HepG2 (cell line): ENCODE measurements around the gene NIN. TPM values are rescaled to one million over a fixed set of nuclear protein-coding genes. Genes with fewer than 3 reads are reported as not detected.
A peak's percentile ranks its signal among the peaks of the same experiment; 100 is the strongest.

ENCODE experiments used
- BHLHE40 ChIP-seq: IDR thresholded peaks from 2 replicates; pipeline ENCODE4 v1.6.1; 2011; ENCODE audit warnings: low read length, improper control_type of control experiment
- CREB1 ChIP-seq, 2 experiments: fragments of 450-650 bp in 1 of 2; IDR thresholded peaks; 2 replicates each; pipeline ENCODE4 v1.6.1; 2016 to 2017; ENCODE audit warnings: control low read depth in 1 of 2, mild to moderate bottlenecking in 1 of 2, missing compliant biosample characterization in 1 of 2, missing genetic modification characterization in 1 of 2
- GABPB1 ChIP-seq: IDR thresholded peaks from 2 replicates; pipeline ENCODE4 v1.6.1; 2016; ENCODE audit warnings: mild to moderate bottlenecking, missing genetic modification reagents, moderate library complexity, missing compliant biosample characterization
- GATAD2A ChIP-seq: IDR thresholded peaks from 2 replicates; pipeline ENCODE4 v1.6.1; 2016
- IRF9 ChIP-seq: sonication (generic); formaldehyde crosslinking; IDR thresholded peaks from 2 replicates; pipeline ENCODE4 v1.8.0; 2022; ENCODE audit warnings: missing genetic modification reagents, mild to moderate bottlenecking, borderline replicate concordance
- MIER2 ChIP-seq: IDR thresholded peaks from 2 replicates; pipeline ENCODE4 v1.6.1; 2016; ENCODE audit warnings: missing biosample characterization, missing genetic modification reagents
- MTA3 ChIP-seq: sonication (generic); formaldehyde crosslinking; IDR thresholded peaks from 2 replicates; pipeline ENCODE4 v1.4.0; 2020; ENCODE audit warnings: missing genetic modification reagents
- NCOA1 ChIP-seq: sonication (generic); formaldehyde crosslinking; IDR thresholded peaks from 2 replicates; pipeline ENCODE4 v1.9.0; 2021; ENCODE audit warnings: missing genetic modification reagents
- NPAS2 ChIP-seq: sonication (generic); formaldehyde crosslinking; IDR thresholded peaks from 2 replicates; pipeline ENCODE4 v1.8.0; 2022; ENCODE audit warnings: mild to moderate bottlenecking, missing genetic modification reagents, borderline replicate concordance
- NR2C2 ChIP-seq: sonication (generic); formaldehyde crosslinking; IDR thresholded peaks from 2 replicates; pipeline ENCODE4 v1.4.0; 2020; ENCODE audit warnings: missing genetic modification reagents, mild to moderate bottlenecking, moderate library complexity, borderline replicate concordance
- POLR2AphosphoS2 ChIP-seq: IDR thresholded peaks from 2 replicates; pipeline ENCODE4 v1.6.1; 2011; ENCODE audit warnings: low read depth, low read length, improper control_type of control experiment
- POLR2G ChIP-seq: fragments of 200-400 bp; formaldehyde crosslinking; IDR thresholded peaks from 2 replicates; pipeline ENCODE4 v1.6.1; 2018; ENCODE audit warnings: mild to moderate bottlenecking, low read depth, low read length, moderate library complexity
- SIN3B ChIP-seq: fragments of 150-350 bp; IDR thresholded peaks from 2 replicates; pipeline ENCODE4 v1.6.1; 2014; ENCODE audit warnings: low read length
- SRSF9 ChIP-seq: fragments of 200-400 bp; formaldehyde crosslinking; IDR thresholded peaks from 2 replicates; pipeline ENCODE4 v1.6.1; 2018; ENCODE audit warnings: borderline replicate concordance, mild to moderate bottlenecking, low read depth, low read length; ENCODE audit not compliant: insufficient read depth, poor library complexity, severe bottlenecking
- TRIM24 ChIP-seq: sonication (generic); formaldehyde crosslinking; IDR thresholded peaks from 2 replicates; pipeline ENCODE4 v1.8.0; 2022; ENCODE audit warnings: mild to moderate bottlenecking, missing genetic modification reagents
- ZFP62 ChIP-seq: sonication (generic); formaldehyde crosslinking; IDR thresholded peaks from 2 replicates; pipeline ENCODE4 v1.4.0; 2020; ENCODE audit warnings: missing genetic modification reagents
- ZFP91 ChIP-seq: sonication (generic); formaldehyde crosslinking; IDR thresholded peaks from 2 replicates; pipeline ENCODE4 v1.9.0; 2022; ENCODE audit warnings: missing genetic modification reagents, mild to moderate bottlenecking, borderline replicate concordance
- ZFX ChIP-seq: sonication (generic); formaldehyde crosslinking; IDR thresholded peaks from 2 replicates; pipeline ENCODE4 v1.4.0; 2020; ENCODE audit warnings: mild to moderate bottlenecking, low read depth, missing genetic modification reagents, moderate library complexity
- ZMYM2 ChIP-seq: sonication (generic); formaldehyde crosslinking; IDR thresholded peaks from 2 replicates; pipeline ENCODE4 v1.8.0; 2022; ENCODE audit warnings: mild to moderate bottlenecking, missing genetic modification reagents
- ZNF296 ChIP-seq: sonication (generic); formaldehyde crosslinking; conservative IDR thresholded peaks from 2 replicates; pipeline ENCODE4 v1.5.0; 2020; ENCODE audit warnings: mild to moderate bottlenecking, missing genetic modification reagents
- ZNF878 ChIP-seq: sonication (generic); formaldehyde crosslinking; IDR thresholded peaks from 2 replicates; pipeline ENCODE4 v1.8.1; 2023; ENCODE audit warnings: mild to moderate bottlenecking, missing genetic modification reagents, moderate library complexity
- polyA plus RNA-seq, 8 experiments: library from polyadenylated mRNA; depleted of rRNA in 3 of 8; stranded (reverse) in 7 of 8; unstranded in 1 of 8; fragments of >200 nt; fragmentation: Illumina TruSeq in 4 of 8; extraction: Trizol in 4 of 8; gene quantifications; 2 replicates each; pipeline versions ENCODE4 v1.2.1 to v1.2.3, GENCODE V29; 2011 to 2016; ENCODE audit warnings: low read depth in 4 of 8, missing spikeins in 1 of 8, mixed read lengths in 1 of 8; ENCODE audit not compliant: insufficient read depth in 1 of 8
- total RNA-seq, 5 experiments: library from RNA; depleted of rRNA; stranded (reverse); fragments of >200 nt; fragmentation: Illumina TruSeq; extraction: Trizol; gene quantifications; 2 replicates each; pipeline ENCODE4 v1.2.3, GENCODE V29; 2016; ENCODE audit warnings: low read depth in 1 of 5
- TF ChIP-seq, protein P1 (sequence below): sonication (generic); formaldehyde crosslinking; IDR thresholded peaks from 2 replicates; pipeline ENCODE4 v1.4.0; 2020; ENCODE audit warnings: missing genetic modification reagents, mild to moderate bottlenecking, borderline replicate concordance
- TF ChIP-seq, protein P2 (sequence below): sonication (generic); formaldehyde crosslinking; IDR thresholded peaks from 2 replicates; pipeline ENCODE4 v1.8.0; 2022; ENCODE audit warnings: mild to moderate bottlenecking, missing genetic modification reagents; ENCODE audit not compliant: insufficient replicate concordance

NIN gene
- total and polyA plus RNA-seq, 2 of the 13 experiments (the other 11 are each of a cell fraction or from before 2014, with no cell fraction given) = 2.8 to 9.7 TPM

DNA sequence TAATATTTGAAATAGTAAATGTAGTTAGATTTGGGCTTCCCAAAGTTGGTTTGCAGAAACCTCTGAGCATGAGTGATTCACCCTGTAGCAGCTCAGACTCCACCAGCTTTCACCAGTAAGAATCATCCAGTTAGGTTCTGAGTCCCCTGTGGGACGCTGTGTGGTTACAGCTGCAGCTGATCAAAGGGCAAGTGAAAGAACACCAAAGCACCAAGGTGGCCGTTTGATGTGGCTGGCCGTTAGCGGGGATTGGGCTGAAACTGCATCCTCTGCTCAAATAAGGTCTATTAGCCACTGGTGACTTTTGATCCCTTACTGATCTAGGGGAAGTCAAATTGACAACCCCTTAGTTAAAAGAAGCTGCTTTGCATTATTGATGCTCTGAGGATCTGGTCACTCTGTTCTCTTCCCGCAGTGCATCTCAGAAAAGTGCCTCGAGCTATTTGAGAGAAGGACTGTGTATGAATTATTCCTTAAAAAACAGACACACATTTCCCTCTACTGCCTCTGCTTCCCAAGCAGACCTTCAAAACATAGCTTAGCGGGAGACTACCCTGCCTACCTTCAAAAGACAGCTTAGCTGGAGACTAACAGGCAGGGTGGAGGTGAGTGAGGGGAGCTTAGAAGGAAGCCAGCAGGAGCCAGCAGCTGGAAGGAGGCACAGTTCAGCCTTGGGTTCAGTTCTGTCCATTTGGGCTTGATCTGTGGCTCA lies 44.6 kb upstream of the NIN start (continued):
- TF ChIP-seq GATAD2A (peak; percentile 61; the same call in 1 of the 2 replicates), NR2C2 (CRISPR knock-in tag) (peak; percentile 39; the same call in 1 of the 2 replicates), ZFX (CRISPR knock-in tag) (no peak), ZNF296 (CRISPR knock-in tag) (no peak), NCOA1 (no peak), GABPB1 (no peak), POLR2AphosphoS2 (no peak), BHLHE40 (peak; percentile 43), SIN3B (no peak), CREB1 (IDR thresholded peaks at IDR 0.05) (no peak), CREB1 (CRISPR knock-in tag; IDR thresholded peaks at IDR 0.05) (peak; percentile 59; the same call in 1 of the 2 replicates), MIER2 (CRISPR knock-in tag) (no peak), NPAS2 (no peak), TRIM24 (no peak), POLR2G (peak; percentile 59), ZFP62 (no peak), ZMYM2 (CRISPR knock-in tag) (0 out of 2 replicates have a peak, but pooled peaks have one; percentile 42), MTA3 (CRISPR knock-in tag) (no peak), ZNF878 (CRISPR knock-in tag) (no peak), IRF9 (CRISPR knock-in tag) (no peak), SRSF9 (no peak), ZFP91 (no peak)
- TF ChIP-seq, protein P1, sequence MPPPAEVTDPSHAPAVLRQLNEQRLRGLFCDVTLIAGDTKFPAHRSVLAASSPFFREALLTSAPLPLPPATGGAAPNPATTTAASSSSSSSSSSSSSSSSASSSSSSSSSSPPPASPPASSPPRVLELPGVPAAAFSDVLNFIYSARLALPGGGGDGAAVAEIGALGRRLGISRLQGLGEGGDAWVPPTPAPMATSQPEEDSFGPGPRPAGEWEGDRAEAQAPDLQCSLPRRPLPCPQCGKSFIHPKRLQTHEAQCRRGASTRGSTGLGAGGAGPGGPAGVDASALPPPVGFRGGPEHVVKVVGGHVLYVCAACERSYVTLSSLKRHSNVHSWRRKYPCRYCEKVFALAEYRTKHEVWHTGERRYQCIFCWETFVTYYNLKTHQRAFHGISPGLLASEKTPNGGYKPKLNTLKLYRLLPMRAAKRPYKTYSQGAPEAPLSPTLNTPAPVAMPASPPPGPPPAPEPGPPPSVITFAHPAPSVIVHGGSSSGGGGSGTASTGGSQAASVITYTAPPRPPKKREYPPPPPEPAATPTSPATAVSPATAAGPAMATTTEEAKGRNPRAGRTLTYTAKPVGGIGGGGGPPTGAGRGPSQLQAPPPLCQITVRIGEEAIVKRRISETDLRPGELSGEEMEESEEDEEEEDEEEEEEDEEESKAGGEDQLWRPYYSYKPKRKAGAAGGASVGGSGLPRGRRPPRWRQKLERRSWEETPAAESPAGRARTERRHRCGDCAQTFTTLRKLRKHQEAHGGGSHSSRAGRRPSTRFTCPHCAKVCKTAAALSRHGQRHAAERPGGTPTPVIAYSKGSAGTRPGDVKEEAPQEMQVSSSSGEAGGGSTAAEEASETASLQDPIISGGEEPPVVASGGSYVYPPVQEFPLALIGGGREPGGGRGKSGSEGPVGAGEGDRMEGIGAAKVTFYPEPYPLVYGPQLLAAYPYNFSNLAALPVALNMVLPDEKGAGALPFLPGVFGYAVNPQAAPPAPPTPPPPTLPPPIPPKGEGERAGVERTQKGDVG (CRISPR knock-in tag) = no peak
- TF ChIP-seq, protein P2, sequence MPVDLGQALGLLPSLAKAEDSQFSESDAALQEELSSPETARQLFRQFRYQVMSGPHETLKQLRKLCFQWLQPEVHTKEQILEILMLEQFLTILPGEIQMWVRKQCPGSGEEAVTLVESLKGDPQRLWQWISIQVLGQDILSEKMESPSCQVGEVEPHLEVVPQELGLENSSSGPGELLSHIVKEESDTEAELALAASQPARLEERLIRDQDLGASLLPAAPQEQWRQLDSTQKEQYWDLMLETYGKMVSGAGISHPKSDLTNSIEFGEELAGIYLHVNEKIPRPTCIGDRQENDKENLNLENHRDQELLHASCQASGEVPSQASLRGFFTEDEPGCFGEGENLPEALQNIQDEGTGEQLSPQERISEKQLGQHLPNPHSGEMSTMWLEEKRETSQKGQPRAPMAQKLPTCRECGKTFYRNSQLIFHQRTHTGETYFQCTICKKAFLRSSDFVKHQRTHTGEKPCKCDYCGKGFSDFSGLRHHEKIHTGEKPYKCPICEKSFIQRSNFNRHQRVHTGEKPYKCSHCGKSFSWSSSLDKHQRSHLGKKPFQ (CRISPR knock-in tag) = no peak
